Brain microvascular endothelial cell (primary cell): ENCODE data around the gene NUDT9.
"Not testable (repeated sequence)": the region's sequence is repeated elsewhere in the genome, so short reads cannot be mapped to it uniquely, and the experiment has no call there.

Source experiments
- DNase-seq: peaks from one replicate; pipeline ENCODE4 v3.0.0-alpha.2; 2020
- H3K27ac ChIP-seq: fragments of 250-450 bp; sonication (Bioruptor Pico); 2 replicates; pipeline ENCODE4 v1.5.1; 2020; ENCODE audit warnings: mild to moderate bottlenecking, moderate library complexity
- H3K27me3 ChIP-seq: fragments of 250-450 bp; sonication (Bioruptor Pico); replicated peaks from 2 replicates; pipeline ENCODE4 v1.5.1; 2020; ENCODE audit warnings: mild to moderate bottlenecking
- H3K36me3 ChIP-seq: fragments of 250-450 bp; sonication (Bioruptor Pico); replicated peaks from 2 replicates; pipeline ENCODE4 v1.5.1; 2020; ENCODE audit warnings: mild to moderate bottlenecking
- H3K4me3 ChIP-seq: 2 replicates; pipeline ENCODE4 v1.5.1; 2011; ENCODE audit warnings: low read depth, mild to moderate bottlenecking, control low read depth, low read length, moderate library complexity
- in situ Hi-C: cut with HindIII; loops from 2 replicates; pipeline ENCODE4 v1.10.0; 2017; ENCODE audit warnings: low sequenced_read_pairs, low pct_ligation_motif_present
- TF ChIP-seq, protein P1 (sequence below): IDR thresholded peaks from 2 replicates; pipeline ENCODE4 v1.5.1; 2011; ENCODE audit warnings: low read depth, mild to moderate bottlenecking, moderate library complexity, low read length, control low read depth, inconsistent platforms; ENCODE audit errors: missing control alignments

NUDT9 gene

DNA sequence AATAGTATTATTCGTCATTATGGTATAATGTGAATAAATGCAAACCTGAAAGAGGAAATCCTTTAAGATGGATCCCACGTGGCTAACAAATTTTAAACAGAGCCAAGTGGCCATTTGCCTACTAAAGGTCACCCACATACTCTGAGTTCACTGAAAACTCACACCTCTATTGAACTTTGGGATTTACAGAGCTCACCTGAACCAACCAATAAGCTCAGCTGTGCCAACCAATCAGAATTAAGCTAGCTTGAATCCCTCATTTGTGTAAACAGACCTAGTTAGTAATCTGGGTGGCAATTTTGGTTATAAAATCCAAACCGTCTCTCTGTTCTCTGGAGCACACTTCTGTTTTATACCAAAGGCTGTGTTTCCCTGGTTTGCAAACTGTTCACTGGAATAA lies 5.4 kb upstream of the NUDT9 start:
- no peaks in the 10 kb centered on the region for H3K36me3 ChIP-seq
- TF ChIP-seq, protein P1, sequence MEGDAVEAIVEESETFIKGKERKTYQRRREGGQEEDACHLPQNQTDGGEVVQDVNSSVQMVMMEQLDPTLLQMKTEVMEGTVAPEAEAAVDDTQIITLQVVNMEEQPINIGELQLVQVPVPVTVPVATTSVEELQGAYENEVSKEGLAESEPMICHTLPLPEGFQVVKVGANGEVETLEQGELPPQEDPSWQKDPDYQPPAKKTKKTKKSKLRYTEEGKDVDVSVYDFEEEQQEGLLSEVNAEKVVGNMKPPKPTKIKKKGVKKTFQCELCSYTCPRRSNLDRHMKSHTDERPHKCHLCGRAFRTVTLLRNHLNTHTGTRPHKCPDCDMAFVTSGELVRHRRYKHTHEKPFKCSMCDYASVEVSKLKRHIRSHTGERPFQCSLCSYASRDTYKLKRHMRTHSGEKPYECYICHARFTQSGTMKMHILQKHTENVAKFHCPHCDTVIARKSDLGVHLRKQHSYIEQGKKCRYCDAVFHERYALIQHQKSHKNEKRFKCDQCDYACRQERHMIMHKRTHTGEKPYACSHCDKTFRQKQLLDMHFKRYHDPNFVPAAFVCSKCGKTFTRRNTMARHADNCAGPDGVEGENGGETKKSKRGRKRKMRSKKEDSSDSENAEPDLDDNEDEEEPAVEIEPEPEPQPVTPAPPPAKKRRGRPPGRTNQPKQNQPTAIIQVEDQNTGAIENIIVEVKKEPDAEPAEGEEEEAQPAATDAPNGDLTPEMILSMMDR = no peak
- no peak overlapping the region for H3K4me3 ChIP-seq
- H3K27me3 ChIP-seq = no peaks in the 10 kb centered on the region
- no peak overlapping the region for H3K27ac ChIP-seq
- no peak for DNase-seq
- in situ Hi-C loops = no loop called here

DNA sequence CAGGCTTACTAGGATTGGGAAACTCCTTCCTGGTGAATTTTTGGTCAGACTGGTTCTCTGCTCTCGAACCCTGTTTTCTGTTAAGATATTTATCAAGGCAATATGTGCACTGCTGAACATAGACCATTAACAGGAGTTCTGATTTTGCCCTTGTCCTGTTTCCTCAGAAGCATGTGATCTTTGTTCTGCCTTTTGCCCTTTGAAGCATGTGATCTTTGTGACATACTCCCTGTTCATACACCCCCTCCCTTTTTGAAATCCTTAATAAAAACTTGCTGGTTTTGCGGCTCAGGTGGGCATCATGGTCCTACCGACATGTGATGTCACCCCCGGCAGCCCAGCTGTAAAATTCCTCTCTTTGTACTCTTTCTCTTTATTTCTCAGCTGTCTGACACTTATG lies 4.0 kb upstream of the NUDT9 start:
- H3K36me3 ChIP-seq, H3K27me3 ChIP-seq, in situ Hi-C loops, H3K27ac ChIP-seq, H3K4me3 ChIP-seq, DNase-seq: not testable (repeated sequence)

DNA sequence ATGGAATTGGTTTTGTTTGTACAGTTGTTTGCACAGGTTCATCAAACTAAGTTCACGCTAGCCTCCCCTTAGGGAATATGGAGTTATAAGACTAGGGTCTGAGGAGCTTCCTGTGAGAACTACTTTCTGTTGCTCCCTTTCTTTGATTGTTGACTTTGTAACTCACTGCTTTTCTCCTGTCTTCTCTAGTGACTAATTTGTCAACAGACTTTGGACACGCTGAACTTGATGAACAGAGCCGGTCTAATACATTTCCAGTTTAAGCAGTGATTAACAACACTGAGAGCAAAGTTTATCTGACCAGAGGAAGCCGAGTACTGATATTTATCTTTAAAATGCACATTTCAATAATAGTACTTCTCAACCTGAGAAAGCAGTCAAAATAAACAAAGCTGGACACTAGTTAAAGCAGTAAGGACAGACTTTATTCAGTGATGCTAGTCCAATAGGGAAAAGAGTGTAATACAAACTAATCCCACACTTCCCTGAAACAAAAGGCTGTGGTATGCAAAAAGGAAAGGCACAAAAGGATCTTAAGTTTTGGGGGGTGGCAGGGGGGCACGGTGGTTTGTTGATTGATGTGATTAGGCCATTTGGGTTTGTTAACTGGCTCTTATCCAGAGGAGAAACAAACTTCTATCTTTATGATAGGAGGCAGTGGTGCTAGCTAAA lies 2.7 kb upstream of the NUDT9 start:
- peak; percentile 52 for DNase-seq
- H3K36me3 ChIP-seq = no peaks in the 10 kb centered on the region
- H3K4me3 ChIP-seq = no peak overlapping the region
- no peaks in the 10 kb centered on the region for H3K27me3 ChIP-seq
- H3K27ac ChIP-seq = no peak overlapping the region
- in situ Hi-C loops = no loop called here
- TF ChIP-seq, protein P1 = no peak

DNA sequence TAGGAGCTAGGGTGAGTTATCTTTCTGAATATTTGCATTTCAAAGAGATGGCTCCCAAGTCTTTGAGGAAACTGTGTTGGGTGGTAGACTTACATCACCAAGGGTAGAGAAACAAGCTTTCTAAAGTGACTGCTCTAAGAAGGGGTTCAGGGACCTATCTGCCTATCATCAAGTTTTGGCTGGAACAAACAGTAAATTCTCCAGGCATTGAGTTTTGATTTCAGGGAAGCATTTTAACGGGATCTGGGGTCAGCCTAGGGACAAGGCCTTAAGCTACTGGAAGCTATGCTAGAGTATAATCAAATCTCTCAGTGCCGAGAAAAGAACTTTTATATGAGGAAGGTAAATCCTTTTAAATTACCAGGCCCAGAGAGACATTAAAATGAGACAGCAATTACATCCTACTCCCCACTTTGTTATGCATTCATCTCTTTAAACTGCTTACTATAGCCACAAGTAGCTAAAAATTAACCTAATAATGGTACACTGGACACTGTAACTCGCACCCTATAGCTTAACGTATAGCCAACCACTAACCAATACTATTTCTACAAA lies 2.0 kb upstream of the NUDT9 start:
- DNase-seq = no peak
- TF ChIP-seq, protein P1 = no peak
- in situ Hi-C loops = no loop called here
- Histone ChIP-seq H3K4me3 (no peak overlapping the region), H3K27me3 (no peaks in the 10 kb centered on the region), H3K36me3 (no peaks in the 10 kb centered on the region), H3K27ac (no peak overlapping the region)

DNA sequence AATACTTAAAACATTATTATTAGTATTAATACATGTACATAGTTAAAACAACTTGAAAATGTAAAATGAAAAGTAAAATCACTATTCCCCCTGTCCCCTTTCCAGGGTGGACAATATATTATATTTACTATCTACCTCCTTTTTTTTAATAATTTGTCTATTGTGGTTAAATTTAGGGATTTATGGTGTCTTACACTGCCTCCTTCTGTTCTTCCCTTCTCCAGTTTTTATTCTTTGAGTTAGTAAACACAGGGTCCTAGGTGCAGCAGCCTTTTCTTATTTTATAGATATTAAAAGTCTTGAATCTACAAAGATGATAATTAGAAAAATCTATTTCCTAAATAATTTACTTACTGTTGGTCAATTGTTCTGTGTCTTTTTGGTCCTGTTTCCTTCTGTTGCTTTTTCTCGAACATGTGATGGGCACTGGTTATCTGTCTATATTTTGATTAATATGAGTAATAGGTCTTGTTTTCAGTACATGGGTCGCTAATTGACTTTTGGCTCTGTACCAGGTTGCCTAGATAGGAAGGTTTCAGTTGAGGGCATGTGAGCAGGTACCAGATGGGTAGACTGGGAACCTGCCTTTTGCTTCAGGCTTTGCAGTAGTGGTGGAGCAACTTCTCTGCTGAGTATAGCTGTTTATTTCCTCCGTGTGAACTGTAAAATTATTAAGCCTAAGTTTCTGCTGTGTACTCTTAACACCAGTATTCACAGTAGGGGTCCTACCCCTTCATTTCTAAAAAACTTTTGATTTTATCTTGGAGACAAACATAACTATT lies 1.1 kb downstream of the NUDT9 start:
- Histone ChIP-seq H3K27me3 (no peaks in the 10 kb centered on the region), H3K36me3 (no peaks in the 10 kb centered on the region), H3K4me3 (peak overlapping the region; percentile 76), H3K27ac (peak overlapping the region; percentile 86)
- TF ChIP-seq, protein P1 = no peak
- in situ Hi-C loops = no loop called here
- no peak for DNase-seq

DNA sequence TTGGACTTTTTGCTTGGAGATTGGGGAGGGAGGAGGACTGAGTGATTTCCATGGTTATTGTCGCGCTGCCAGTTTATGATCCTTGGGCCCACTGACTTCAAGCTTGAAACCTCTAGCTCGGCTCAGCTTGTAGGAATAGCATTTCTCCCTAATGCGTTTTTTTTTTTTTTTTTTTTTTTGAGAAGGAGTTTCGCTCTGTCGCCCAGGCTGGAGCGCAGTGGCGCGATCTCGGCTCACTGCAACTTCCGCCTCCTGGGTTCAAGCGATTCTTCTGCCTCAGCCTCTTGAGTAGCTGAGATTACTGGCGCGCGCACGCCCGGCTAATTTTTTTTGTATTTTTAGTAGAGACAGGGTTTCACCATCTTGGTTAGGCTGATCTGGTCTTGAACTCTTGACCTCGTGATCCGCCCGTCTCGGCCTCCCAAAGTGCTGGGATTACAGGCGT lies 1.7 kb downstream of the NUDT9 start:
- in situ Hi-C loops, DNase-seq, H3K27ac ChIP-seq, H3K27me3 ChIP-seq, H3K36me3 ChIP-seq, H3K4me3 ChIP-seq: not testable (repeated sequence)
